Measurements from ENCODE around the gene SGSH.
"Not testable (repeated sequence)": the region's sequence is repeated elsewhere in the genome, so short reads cannot be mapped to it uniquely, and the experiment has no call there.

DNA sequence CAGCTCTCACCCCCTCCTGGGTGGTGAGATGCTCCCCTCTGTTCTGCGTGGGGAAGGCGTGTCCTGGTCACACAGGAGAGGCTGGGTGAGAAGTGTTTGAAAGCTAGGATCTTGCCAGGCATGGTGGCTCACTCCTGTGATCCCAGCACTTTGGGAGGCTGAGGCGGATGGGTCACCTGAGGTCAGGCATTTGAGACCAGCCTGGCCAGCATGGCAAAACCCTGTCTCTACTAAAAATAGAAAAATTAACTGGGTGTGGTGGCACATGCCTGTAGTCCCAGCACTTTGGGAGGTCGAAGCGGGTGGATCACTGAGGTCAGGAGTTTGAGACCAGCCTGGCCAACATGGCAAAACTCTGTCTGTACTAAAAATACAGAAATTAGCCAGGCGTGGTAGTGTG is 24.3 kb upstream of the SGSH start:
- TF ChIP-seq, protein P1, sequence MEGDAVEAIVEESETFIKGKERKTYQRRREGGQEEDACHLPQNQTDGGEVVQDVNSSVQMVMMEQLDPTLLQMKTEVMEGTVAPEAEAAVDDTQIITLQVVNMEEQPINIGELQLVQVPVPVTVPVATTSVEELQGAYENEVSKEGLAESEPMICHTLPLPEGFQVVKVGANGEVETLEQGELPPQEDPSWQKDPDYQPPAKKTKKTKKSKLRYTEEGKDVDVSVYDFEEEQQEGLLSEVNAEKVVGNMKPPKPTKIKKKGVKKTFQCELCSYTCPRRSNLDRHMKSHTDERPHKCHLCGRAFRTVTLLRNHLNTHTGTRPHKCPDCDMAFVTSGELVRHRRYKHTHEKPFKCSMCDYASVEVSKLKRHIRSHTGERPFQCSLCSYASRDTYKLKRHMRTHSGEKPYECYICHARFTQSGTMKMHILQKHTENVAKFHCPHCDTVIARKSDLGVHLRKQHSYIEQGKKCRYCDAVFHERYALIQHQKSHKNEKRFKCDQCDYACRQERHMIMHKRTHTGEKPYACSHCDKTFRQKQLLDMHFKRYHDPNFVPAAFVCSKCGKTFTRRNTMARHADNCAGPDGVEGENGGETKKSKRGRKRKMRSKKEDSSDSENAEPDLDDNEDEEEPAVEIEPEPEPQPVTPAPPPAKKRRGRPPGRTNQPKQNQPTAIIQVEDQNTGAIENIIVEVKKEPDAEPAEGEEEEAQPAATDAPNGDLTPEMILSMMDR (conservative IDR thresholded peaks at IDR 0.05; ENCODE audit: low read length), result not testable (repeated sequence)
- not testable (repeated sequence) for TF ChIP-seq EZH2phosphoT487 (IDR thresholded peaks at IDR 0.05; ENCODE audit: borderline replicate concordance)
